KOPT-K1 (cell line): ENCODE measurements around the gene TENM4.

Source experiments
- H3K27ac ChIP-seq: fragments of 200-600 bp; sonication (generic); 2 replicates; pipeline ENCODE4 v1.5.1; 2016; ENCODE audit warnings: antibody characterized with exemption, mild to moderate bottlenecking, low read depth, low read length; ENCODE audit not compliant: poor library complexity, severe bottlenecking
- H3K36me3 ChIP-seq: fragments of 200-600 bp; sonication (generic); 2 replicates; pipeline ENCODE4 v1.5.1; 2017; ENCODE audit warnings: antibody characterized with exemption, mild to moderate bottlenecking, low read length, moderate library complexity; ENCODE audit not compliant: insufficient read depth
- H3K9me3 ChIP-seq: fragments of 200-600 bp; sonication (generic); 2 replicates; pipeline ENCODE4 v1.5.1; 2017; ENCODE audit warnings: antibody characterized with exemption, low read length, mild to moderate bottlenecking; ENCODE audit not compliant: insufficient read depth, poor library complexity, severe bottlenecking

The TENM4 gene

DNA sequence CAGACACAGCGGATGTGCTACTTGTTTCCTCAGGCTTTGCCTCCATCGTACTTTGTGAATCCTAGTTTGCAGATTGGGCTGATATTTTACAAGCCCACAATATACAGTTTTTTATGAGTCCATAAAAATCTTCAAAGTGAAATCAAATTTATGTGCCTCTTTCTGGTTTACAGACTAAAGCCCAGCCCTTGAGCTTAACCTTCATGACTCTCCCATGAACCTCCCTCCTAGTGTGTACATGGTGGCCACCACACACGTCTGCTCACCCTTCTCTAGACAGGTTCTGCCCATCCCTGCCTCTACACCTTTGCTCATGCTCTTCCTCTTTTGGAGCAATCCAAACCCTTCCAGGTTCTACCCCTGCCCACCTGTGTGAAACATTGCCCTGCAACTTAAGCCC, 129.4 kb downstream of the TENM4 start:
- H3K27ac ChIP-seq = no peak overlapping the region
- no peaks in the 10 kb centered on the region for H3K36me3 ChIP-seq
- no peaks in the 10 kb centered on the region for H3K9me3 ChIP-seq

DNA sequence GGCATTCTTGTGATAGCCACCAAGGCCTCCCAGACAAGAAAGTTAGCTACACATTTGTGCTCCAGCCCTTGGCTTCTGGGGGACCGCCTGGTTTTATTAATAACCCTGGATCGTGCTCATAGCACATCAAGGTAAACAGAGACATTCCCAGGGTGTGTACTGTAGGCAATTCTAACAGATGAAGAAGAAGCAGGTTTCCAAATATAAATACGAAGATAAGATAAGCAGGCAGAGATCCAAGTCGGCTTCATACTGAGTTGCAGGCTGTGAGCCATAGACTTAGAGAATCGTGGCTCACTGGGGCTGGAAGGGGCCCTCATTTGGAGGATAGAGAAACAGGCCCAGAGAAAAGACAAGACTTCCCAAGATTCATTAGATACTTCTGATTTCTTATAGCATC, 131.4 kb downstream of the TENM4 start:
- H3K9me3 ChIP-seq = no peaks in the 10 kb centered on the region
- H3K36me3 ChIP-seq = no peaks in the 10 kb centered on the region
- H3K27ac ChIP-seq = no peak overlapping the region

- no peak overlapping the region for H3K27ac ChIP-seq
- no peaks in the 10 kb centered on the region for H3K9me3 ChIP-seq
Measured at GRCh38 chr11:79308429-79308828, 132.4 kb downstream of the TENM4 start.

GRCh38 chr11:79304599-79305212, 136.1 kb downstream of the TENM4 start:
- H3K27ac ChIP-seq = no peak overlapping the region
- H3K36me3 ChIP-seq = no peaks in the 10 kb centered on the region
- H3K9me3 ChIP-seq = no peaks in the 10 kb centered on the region

More at GRCh38 chr11:79308429-79308828, 132.4 kb downstream of the TENM4 start:
- H3K36me3 ChIP-seq = no peaks in the 10 kb centered on the region

DNA sequence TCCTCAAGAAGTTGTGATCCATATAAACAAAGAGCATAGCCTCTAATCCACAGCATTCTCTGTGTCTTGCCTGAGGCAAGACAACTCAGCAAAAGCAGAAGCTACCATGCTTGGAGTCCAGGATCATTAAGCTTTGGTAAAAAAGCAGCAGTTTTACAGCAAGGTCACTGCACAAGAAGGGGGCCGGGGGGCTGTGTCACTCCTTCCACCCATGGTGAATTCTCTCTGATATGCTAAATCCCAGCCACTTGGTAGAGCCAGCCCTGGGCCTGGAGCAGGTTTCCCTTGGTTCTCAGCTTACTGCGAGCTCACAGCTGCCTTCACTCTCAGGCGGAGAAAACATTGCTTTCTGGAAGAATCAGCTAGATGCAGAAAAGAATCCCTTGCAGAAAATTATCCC, 144.7 kb downstream of the TENM4 start:
- no peak overlapping the region for H3K27ac ChIP-seq

DNA sequence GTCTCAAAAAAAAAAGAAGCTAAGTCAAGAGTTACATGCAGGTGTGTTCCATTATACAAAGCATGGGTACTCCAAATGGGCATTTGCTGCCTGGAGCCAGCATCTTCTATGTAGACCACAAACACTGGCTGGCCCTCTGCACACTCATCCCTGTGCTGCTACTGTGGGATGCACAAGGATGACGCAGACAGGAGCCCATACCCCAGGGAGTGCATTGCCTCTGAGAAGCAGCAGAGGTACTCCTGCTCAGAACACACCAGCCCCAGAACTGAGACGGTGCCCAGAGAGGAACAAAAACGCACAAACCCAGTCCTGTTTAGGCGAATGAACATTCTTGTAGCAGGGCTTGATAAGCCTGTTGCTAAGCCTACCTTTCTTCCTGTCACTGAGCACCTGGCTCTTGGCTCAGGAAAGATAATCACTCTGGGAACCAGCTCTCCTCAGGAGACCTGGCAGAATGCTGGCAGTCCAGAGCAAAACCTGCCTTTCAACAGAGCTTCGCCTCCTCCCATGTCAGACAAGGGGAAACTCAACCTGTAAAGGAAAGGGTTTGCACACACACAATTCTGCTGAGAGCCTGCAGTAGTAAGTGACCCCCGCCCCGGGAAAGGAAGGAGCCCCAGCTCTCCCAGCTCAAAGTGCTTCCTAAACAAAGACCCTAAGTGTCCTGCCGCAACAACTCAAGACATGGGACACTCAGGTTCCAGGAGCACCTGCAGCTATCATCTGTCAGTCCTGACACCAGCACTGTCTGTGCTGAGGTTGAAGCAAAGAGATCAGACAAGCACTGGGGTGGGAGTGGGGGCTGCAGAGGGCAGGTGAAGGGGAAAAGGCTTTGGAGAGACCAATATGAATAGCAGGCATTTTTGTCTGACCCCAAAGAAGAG, 145.7 kb downstream of the TENM4 start:
- Histone ChIP-seq H3K9me3 (no peaks in the 10 kb centered on the region), H3K27ac (no peak overlapping the region), H3K36me3 (no peaks in the 10 kb centered on the region)

More for the DNA sequence above, 144.7 kb downstream of the TENM4 start:
- Histone ChIP-seq H3K9me3 (no peaks in the 10 kb centered on the region), H3K36me3 (no peaks in the 10 kb centered on the region)

DNA sequence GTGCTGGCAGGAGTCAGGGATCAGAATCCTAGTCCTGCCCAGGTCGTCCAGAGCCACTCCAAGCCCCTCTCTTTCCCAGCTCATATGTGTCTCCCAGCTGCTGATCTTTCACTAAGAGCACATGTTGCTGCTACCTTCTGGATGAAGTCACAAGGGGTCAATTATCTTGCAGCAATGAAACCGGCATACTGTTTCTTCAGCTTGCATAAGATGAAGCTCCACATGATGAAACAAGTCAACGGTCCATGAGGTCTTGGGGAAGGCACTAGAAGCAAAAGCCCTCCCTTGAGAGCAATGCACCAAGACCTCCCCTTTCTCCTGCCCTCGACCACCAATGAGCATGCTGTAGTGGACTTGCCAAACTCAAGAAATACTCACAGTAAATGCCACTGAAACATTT, 148.9 kb downstream of the TENM4 start:
- Histone ChIP-seq H3K27ac (no peak overlapping the region), H3K9me3 (no peaks in the 10 kb centered on the region), H3K36me3 (no peaks in the 10 kb centered on the region)

GRCh38 chr11:79290761-79291160, 150.1 kb downstream of the TENM4 start:
- Histone ChIP-seq H3K27ac (no peak overlapping the region), H3K9me3 (no peaks in the 10 kb centered on the region), H3K36me3 (no peaks in the 10 kb centered on the region)

DNA sequence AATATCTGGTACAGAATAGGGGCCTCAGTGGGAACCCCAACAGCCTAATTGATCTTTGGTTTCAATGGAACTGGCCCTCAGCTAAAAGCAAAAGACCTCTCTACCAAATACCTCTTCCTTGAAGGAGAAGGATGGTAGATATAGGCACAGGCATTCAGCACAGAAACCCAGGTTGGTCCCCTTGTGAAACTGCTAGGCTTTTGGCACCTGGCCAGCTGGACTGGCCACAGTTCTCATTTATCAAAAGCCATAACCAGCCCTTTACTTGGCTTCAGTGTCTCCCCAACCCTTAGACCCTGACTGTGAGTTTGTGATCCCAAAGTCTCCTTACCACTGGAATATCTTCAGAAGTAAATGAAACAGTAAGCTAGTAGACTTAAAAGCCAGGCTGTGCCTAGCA, 152.9 kb downstream of the TENM4 start:
- Histone ChIP-seq H3K36me3 (no peaks in the 10 kb centered on the region), H3K9me3 (no peaks in the 10 kb centered on the region), H3K27ac (no peak overlapping the region)

DNA sequence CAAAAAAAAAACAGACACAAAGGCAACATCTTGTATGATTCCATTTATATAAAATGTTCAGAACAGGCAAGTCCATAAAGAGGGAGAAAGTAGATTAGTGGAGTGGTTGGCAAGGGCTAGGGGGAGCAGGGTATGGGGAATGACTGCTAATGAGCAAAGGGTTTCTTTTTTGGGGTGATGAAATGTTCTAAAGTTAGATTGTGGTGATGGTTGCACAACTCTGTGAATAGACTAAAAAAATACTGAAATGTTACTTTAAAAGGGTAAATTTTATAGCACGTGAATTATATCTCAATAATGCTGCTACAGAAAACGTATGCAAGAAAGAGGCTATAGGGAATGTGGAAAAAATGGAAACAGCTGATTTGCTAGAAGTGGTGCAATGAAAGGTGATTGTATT, 155.1 kb downstream of the TENM4 start:
- no peaks in the 10 kb centered on the region for H3K9me3 ChIP-seq
- no peak overlapping the region for H3K27ac ChIP-seq
- H3K36me3 ChIP-seq = no peaks in the 10 kb centered on the region

DNA sequence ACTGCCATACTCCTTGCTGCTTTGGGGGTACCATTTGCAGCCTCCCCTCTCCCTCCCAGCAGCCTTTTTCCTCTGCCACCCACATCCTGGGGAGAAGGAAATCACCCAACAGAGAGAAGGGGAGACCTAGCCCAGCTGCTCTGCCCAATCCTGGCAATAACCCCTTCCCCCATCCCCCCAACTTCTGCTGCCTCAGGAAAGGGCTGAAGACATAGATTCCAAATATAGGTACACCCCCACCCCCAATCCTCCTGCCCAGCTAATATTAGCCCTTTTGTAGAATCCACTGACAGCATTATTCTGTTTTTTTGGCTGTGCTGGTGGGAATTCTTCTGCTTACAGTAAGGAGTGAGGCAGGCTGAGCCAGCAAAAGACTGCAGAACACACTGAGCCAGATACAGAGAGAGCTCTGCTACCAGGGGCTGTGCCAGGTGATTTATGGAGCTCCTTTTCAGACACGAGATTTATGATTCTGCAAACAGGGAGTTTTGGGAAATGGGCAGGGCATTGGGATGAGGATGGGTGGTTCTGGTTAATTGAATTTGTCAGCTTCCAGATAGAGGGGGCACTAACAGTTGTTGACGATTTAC, 164.0 kb downstream of the TENM4 start:
- H3K27ac ChIP-seq = no peak overlapping the region
- no peaks in the 10 kb centered on the region for H3K9me3 ChIP-seq
- no peaks in the 10 kb centered on the region for H3K36me3 ChIP-seq

DNA sequence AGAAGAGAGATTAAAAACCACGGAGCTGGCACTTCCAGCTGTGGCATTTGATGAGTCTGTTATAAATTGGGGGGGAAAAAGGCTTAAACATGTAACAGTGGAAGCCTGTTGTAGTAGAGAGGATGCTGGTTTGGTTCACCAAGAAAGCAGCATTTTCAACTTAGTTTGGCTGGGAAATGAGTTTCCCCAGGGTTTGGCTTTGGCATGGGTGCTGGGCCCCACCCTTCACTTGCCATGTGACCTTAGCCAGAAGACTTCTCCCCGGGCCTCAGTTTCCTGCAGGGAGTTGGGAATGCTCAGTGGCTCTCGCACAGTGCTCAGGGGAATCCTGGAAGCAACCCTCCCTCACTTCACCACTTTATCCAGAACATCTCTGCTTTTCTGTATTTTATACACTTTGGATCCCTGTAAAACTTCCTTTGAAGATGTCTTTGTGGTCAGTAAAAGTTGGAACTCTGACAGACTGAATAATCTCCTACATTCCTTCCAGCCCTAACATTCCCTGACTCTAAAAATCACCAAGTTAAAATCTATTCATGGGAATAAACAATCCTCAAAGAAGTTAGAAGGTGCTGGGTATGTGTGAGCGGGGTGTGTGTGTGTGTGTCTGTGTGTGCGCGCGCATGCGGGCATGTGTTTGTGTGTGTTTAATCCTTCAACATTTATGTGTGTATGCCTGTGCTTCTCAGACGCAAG, 166.0 kb downstream of the TENM4 start:
- Histone ChIP-seq H3K9me3 (no peaks in the 10 kb centered on the region), H3K27ac (no peak overlapping the region)

DNA sequence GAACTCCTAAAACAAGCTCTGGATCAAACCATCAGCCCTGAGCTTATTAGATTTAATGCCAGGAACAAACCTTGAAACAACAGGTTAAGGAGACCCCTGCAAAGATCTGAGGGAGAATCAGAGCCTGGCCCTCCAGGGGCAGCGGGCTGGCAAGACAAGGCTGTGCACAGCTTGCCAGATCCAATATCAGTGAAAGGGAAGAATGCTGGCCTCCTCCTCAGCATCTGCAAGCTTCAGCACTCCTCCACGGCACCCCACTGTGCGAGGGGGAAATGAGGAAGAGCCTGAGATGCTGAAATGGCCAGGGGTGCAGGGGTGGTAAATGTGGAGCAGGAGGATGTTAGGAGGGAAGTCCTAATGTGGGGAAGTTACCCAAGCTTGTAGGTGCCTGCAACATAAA, 167.0 kb downstream of the TENM4 start:
- Histone ChIP-seq H3K9me3 (no peaks in the 10 kb centered on the region), H3K27ac (no peak overlapping the region), H3K36me3 (no peaks in the 10 kb centered on the region)

More for the DNA sequence above, 166.0 kb downstream of the TENM4 start:
- H3K36me3 ChIP-seq = no peaks in the 10 kb centered on the region

GRCh38 chr11:79269611-79270307, 171.1 kb downstream of the TENM4 start:
- H3K36me3 ChIP-seq = no peaks in the 10 kb centered on the region
- H3K27ac ChIP-seq = no peak overlapping the region
- no peaks in the 10 kb centered on the region for H3K9me3 ChIP-seq
